RWPE2 (cell line): ENCODE results near the gene RXRA.

Experiments used
- ATAC-seq: fragments of 200-7000 bp; cut with Tn5 transposase; 3 replicates; pipeline ENCODE4 v1.9.1; 2021; ENCODE audit warnings: low read depth
- DNase-seq: peaks from one replicate; pipeline ENCODE4 v3.0.0-alpha.2; 2020; ENCODE audit warnings: low spot score
- H3K27ac ChIP-seq: fragments of 450-650 bp; 2 replicates; pipeline ENCODE4 v1.5.1; 2017; ENCODE audit warnings: mild to moderate bottlenecking; ENCODE audit not compliant: poor library complexity, severe bottlenecking
- H3K27me3 ChIP-seq: fragments of 250-450 bp; sonication (Bioruptor Pico); 2 replicates; pipeline ENCODE4 v1.5.1; 2021; ENCODE audit warnings: mild to moderate bottlenecking, moderate library complexity; ENCODE audit not compliant: insufficient read depth, poor library complexity, severe bottlenecking
- H3K36me3 ChIP-seq: fragments of 250-450 bp; sonication (Bioruptor Pico); 2 replicates; pipeline ENCODE4 v1.5.1; 2020; ENCODE audit warnings: low read depth, mild to moderate bottlenecking, moderate library complexity
- H3K4me1 ChIP-seq: fragments of 250-450 bp; sonication (Bioruptor Pico); 2 replicates; pipeline ENCODE4 v1.5.1; 2021; ENCODE audit warnings: mild to moderate bottlenecking, moderate library complexity; ENCODE audit not compliant: insufficient read depth, poor library complexity, severe bottlenecking
- H3K4me3 ChIP-seq: fragments of 250-450 bp; sonication (Bioruptor Pico); 2 replicates; pipeline ENCODE4 v1.5.1; 2021; ENCODE audit warnings: mild to moderate bottlenecking, moderate library complexity; ENCODE audit not compliant: severe bottlenecking
- H3K9me3 ChIP-seq: fragments of 250-450 bp; sonication (Bioruptor Pico); 2 replicates; pipeline ENCODE4 v1.5.1; 2021; ENCODE audit warnings: mild to moderate bottlenecking, moderate library complexity; ENCODE audit not compliant: severe bottlenecking
- CTCF ChIP-seq: fragments of 450-650 bp; IDR thresholded peaks from one replicate; pipeline ENCODE4 v1.5.1; 2017; ENCODE audit warnings: mild to moderate bottlenecking, moderate library complexity; ENCODE audit not compliant: poor library complexity, severe bottlenecking

The RXRA gene

GRCh38 chr9:134283111-134283515, 43.1 kb upstream of the RXRA start:
- Histone ChIP-seq H3K9me3 (no peaks in the 10 kb centered on the region), H3K27me3 (peaks cover 2% of the 10 kb centered on the region), H3K27ac (no peak overlapping the region), H3K4me1 (no peaks in the 10 kb centered on the region), H3K36me3 (no peaks in the 10 kb centered on the region), H3K4me3 (no peak overlapping the region)
- peak; percentile 58 for ATAC-seq
- no peak for TF ChIP-seq CTCF
- no peak for DNase-seq

- DNase-seq (no peak), ATAC-seq (no peak)
- H3K27me3 ChIP-seq = peaks cover 2% of the 10 kb centered on the region
These were observed 42.5 kb upstream of the RXRA start for GRCh38 chr9:134283692-134284265.

GRCh38 chr9:134284273-134284672, 42.0 kb upstream of the RXRA start:
- DNase-seq (no peak), ATAC-seq (no peak)
- no peaks in the 10 kb centered on the region for H3K9me3 ChIP-seq
- no peaks in the 10 kb centered on the region for H3K4me1 ChIP-seq
- H3K36me3 ChIP-seq = no peaks in the 10 kb centered on the region
- no peak overlapping the region for H3K4me3 ChIP-seq
- peaks cover 2% of the 10 kb centered on the region for H3K27me3 ChIP-seq
- no peak overlapping the region for H3K27ac ChIP-seq
- TF ChIP-seq CTCF = no peak

More at GRCh38 chr9:134283692-134284265, 42.5 kb upstream of the RXRA start:
- H3K4me1 ChIP-seq = no peaks in the 10 kb centered on the region
- TF ChIP-seq CTCF = no peak
- no peak overlapping the region for H3K27ac ChIP-seq
- H3K36me3 ChIP-seq = no peaks in the 10 kb centered on the region
- H3K9me3 ChIP-seq = no peaks in the 10 kb centered on the region
- no peak overlapping the region for H3K4me3 ChIP-seq

GRCh38 chr9:134284741-134285140, 41.5 kb upstream of the RXRA start:
- no peak for ATAC-seq
- no peak overlapping the region for H3K27ac ChIP-seq
- H3K27me3 ChIP-seq = peaks cover 2% of the 10 kb centered on the region
- DNase-seq = no peak
- H3K4me3 ChIP-seq = no peak overlapping the region
- H3K36me3 ChIP-seq = no peaks in the 10 kb centered on the region
- no peak for TF ChIP-seq CTCF
- no peaks in the 10 kb centered on the region for H3K9me3 ChIP-seq
- H3K4me1 ChIP-seq = no peaks in the 10 kb centered on the region

GRCh38 chr9:134285215-134285845, 40.9 kb upstream of the RXRA start:
- TF ChIP-seq CTCF = no peak
- ATAC-seq (no peak), DNase-seq (no peak)
- H3K4me1 ChIP-seq = no peaks in the 10 kb centered on the region
- H3K9me3 ChIP-seq = no peaks in the 10 kb centered on the region
- H3K4me3 ChIP-seq = no peak overlapping the region
- no peak overlapping the region for H3K27ac ChIP-seq
- H3K36me3 ChIP-seq = no peaks in the 10 kb centered on the region
- peaks cover 2% of the 10 kb centered on the region for H3K27me3 ChIP-seq
